WTC11 (cell line): ENCODE results near the gene PNMA8A.

Experiments
- ATF1 ChIP-seq: sonication (generic); formaldehyde crosslinking; IDR thresholded peaks from 2 replicates; pipeline ENCODE4 v1.8.1; 2023; ENCODE audit warnings: mild to moderate bottlenecking, moderate library complexity, missing genetic modification reagents
- CTCF ChIP-seq: fragments of 200-600 bp; IDR thresholded peaks from 2 replicates; pipeline ENCODE4 v1.8.0; 2022; ENCODE audit warnings: antibody characterized with exemption
- ERG ChIP-seq: fragments of 250-450 bp; sonication (Bioruptor Pico); IDR thresholded peaks from 2 replicates; pipeline ENCODE4 v1.8.0; 2021; ENCODE audit warnings: mild to moderate bottlenecking
- JAZF1 ChIP-seq: fragments of 250-450 bp; sonication (Bioruptor Pico); IDR thresholded peaks from 2 replicates; pipeline ENCODE4 v1.9.0; 2021; ENCODE audit warnings: moderate library complexity, mild to moderate bottlenecking, inconsistent platforms
- MAX ChIP-seq: sonication (generic); formaldehyde crosslinking; IDR thresholded peaks from 2 replicates; pipeline ENCODE4 v1.8.0; 2022; ENCODE audit warnings: mild to moderate bottlenecking, missing genetic modification reagents
- NFYB ChIP-seq: sonication (generic); formaldehyde crosslinking; conservative IDR thresholded peaks from 2 replicates; pipeline ENCODE4 v1.8.0; 2022; ENCODE audit warnings: low read depth, missing genetic modification reagents
- RELA ChIP-seq: sonication (generic); formaldehyde crosslinking; IDR thresholded peaks from 2 replicates; pipeline ENCODE4 v1.8.1; 2022; ENCODE audit warnings: missing genetic modification reagents, mild to moderate bottlenecking, borderline replicate concordance
- SP1 ChIP-seq: sonication (generic); formaldehyde crosslinking; conservative IDR thresholded peaks from 2 replicates; pipeline ENCODE4 v1.8.1; 2022; ENCODE audit warnings: missing genetic modification reagents
- USF2 ChIP-seq: sonication (generic); formaldehyde crosslinking; IDR thresholded peaks from 2 replicates; pipeline ENCODE4 v1.8.1; 2023; ENCODE audit warnings: mild to moderate bottlenecking, missing genetic modification reagents, moderate library complexity
- ZBTB21 ChIP-seq: sonication (generic); formaldehyde crosslinking; IDR thresholded peaks from 2 replicates; pipeline ENCODE4 v1.8.1; 2023; ENCODE audit warnings: mild to moderate bottlenecking, missing genetic modification reagents, borderline replicate concordance
- ZNF425 ChIP-seq: fragments of 250-450 bp; sonication (Bioruptor Pico); conservative IDR thresholded peaks from 2 replicates; pipeline ENCODE4 v1.9.0; 2021; ENCODE audit warnings: mild to moderate bottlenecking
- TF ChIP-seq, protein P1 (sequence below): sonication (generic); formaldehyde crosslinking; IDR thresholded peaks from 2 replicates; pipeline ENCODE4 v1.8.0; 2022; ENCODE audit warnings: mild to moderate bottlenecking, missing genetic modification reagents
- TF ChIP-seq, protein P2 (sequence below): sonication (generic); formaldehyde crosslinking; IDR thresholded peaks from 2 replicates; pipeline ENCODE4 v1.8.0; 2022; ENCODE audit warnings: mild to moderate bottlenecking, missing genetic modification reagents

GRCh38 chr19:46490774-46491173 lies 19.4 kb upstream of the PNMA8A start:
- TF ChIP-seq MAX (no peak), RELA (no peak), JAZF1 (no peak), ATF1 (CRISPR knock-in tag) (no peak), CTCF (no peak), SP1 (no peak), ZBTB21 (CRISPR knock-in tag) (no peak), USF2 (CRISPR knock-in tag) (no peak), ZNF425 (CRISPR knock-in tag) (no peak), NFYB (CRISPR knock-in tag) (no peak), ERG (CRISPR knock-in tag) (no peak)
- TF ChIP-seq, protein P1, sequence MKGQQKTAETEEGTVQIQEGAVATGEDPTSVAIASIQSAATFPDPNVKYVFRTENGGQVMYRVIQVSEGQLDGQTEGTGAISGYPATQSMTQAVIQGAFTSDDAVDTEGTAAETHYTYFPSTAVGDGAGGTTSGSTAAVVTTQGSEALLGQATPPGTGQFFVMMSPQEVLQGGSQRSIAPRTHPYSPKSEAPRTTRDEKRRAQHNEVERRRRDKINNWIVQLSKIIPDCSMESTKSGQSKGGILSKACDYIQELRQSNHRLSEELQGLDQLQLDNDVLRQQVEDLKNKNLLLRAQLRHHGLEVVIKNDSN (CRISPR knock-in tag): no peak
- TF ChIP-seq, protein P2, sequence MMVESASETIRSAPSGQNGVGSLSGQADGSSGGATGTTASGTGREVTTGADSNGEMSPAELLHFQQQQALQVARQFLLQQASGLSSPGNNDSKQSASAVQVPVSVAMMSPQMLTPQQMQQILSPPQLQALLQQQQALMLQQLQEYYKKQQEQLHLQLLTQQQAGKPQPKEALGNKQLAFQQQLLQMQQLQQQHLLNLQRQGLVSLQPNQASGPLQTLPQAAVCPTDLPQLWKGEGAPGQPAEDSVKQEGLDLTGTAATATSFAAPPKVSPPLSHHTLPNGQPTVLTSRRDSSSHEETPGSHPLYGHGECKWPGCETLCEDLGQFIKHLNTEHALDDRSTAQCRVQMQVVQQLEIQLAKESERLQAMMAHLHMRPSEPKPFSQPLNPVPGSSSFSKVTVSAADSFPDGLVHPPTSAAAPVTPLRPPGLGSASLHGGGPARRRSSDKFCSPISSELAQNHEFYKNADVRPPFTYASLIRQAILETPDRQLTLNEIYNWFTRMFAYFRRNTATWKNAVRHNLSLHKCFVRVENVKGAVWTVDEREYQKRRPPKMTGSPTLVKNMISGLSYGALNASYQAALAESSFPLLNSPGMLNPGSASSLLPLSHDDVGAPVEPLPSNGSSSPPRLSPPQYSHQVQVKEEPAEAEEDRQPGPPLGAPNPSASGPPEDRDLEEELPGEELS (CRISPR knock-in tag): no peak
